ENCODE results near the gene TST. TPM values are rescaled to one million over a fixed set of nuclear protein-coding genes. Genes with fewer than 3 reads are reported as not detected.

Gene TST
- total RNA-seq, 1 donor from 2014 or later: 20.9 TPM

DNA sequence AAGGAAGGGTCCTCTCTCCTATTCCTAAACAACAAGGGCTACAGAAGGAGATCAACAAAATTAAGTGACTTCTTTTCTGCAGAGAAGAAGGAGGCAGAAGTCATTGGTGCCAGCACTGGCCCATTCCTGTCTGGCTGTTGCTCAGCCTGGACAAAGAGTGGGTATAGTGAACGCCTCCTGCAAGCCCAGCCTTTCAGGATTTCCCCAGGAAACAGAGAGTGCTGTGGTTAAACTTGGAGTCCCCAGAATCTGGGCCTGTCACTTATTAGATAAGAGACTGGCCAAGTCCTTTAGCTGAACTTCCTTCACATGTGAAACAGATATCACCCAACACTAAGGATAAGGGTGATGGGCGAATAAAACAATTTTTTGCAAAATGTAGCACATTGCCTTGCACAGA is 10.9 kb downstream of the TST start:
- Histone ChIP-seq H3K27ac (ENCODE audit: low read depth, low read length) (no peak overlapping the region), H3K4me1 (ENCODE audit: control insufficient read depth in 3 of 3, insufficient read depth in 3 of 3, low read length in 3 of 3) (peaks cover 10 to 22% (median 17%) of the 10 kb centered on the region in 3 donors), H3K27me3 (ENCODE audit: control insufficient read depth in 3 of 3, insufficient read depth in 3 of 3, low read length in 3 of 3) (peaks cover 0 to 4% (median 0%) of the 10 kb centered on the region in 3 donors)

GRCh38 chr22:37007651-37008050 is 11.6 kb downstream of the TST start:
- Histone ChIP-seq H3K36me3 (ENCODE audit: control insufficient read depth in 3 of 3, insufficient read depth in 3 of 3, low read length in 3 of 3) (no peaks in the 10 kb centered on the region), H3K27me3 (ENCODE audit: control insufficient read depth in 3 of 3, insufficient read depth in 3 of 3, low read length in 3 of 3) (peaks cover 0 to 6% (median 0%) of the 10 kb centered on the region in 3 donors), H3K4me3 (ENCODE audit: low read length in 3 of 3) (no peak overlapping the region), H3K9me3 (ENCODE audit: control insufficient read depth in 3 of 3, low read length in 3 of 3) (no peaks in the 10 kb centered on the region), H3K4me1 (ENCODE audit: control insufficient read depth in 3 of 3, insufficient read depth in 3 of 3, low read length in 3 of 3) (peaks cover 10 to 22% (median 17%) of the 10 kb centered on the region in 3 donors), H3K27ac (ENCODE audit: low read depth, low read length) (no peak overlapping the region), H3K9ac (ENCODE audit: low read depth in 1 of 3, low read length in 3 of 3) (no peak overlapping the region)

More for the DNA sequence above, 10.9 kb downstream of the TST start:
- H3K9ac ChIP-seq (ENCODE audit: low read depth in 1 of 3, low read length in 3 of 3): no peak overlapping the region
- H3K36me3 ChIP-seq (ENCODE audit: control insufficient read depth in 3 of 3, insufficient read depth in 3 of 3, low read length in 3 of 3): no peaks in the 10 kb centered on the region
- H3K4me3 ChIP-seq (ENCODE audit: low read length in 3 of 3): no peak overlapping the region
- no peaks in the 10 kb centered on the region for H3K9me3 ChIP-seq (ENCODE audit: control insufficient read depth in 3 of 3, low read length in 3 of 3)

- Histone ChIP-seq H3K27me3 (ENCODE audit: control insufficient read depth in 3 of 3, insufficient read depth in 3 of 3, low read length in 3 of 3) (peaks cover 0 to 9% (median 0%) of the 10 kb centered on the region in 3 donors), H3K9ac (ENCODE audit: low read depth in 1 of 3, low read length in 3 of 3) (no peak overlapping the region), H3K9me3 (ENCODE audit: control insufficient read depth in 3 of 3, low read length in 3 of 3) (no peaks in the 10 kb centered on the region), H3K27ac (ENCODE audit: low read depth, low read length) (no peak overlapping the region), H3K4me1 (ENCODE audit: control insufficient read depth in 3 of 3, insufficient read depth in 3 of 3, low read length in 3 of 3) (peaks cover 0 to 2% (median 1%) of the 10 kb centered on the region in 3 donors), H3K36me3 (ENCODE audit: control insufficient read depth in 3 of 3, insufficient read depth in 3 of 3, low read length in 3 of 3) (no peaks in the 10 kb centered on the region), H3K4me3 (ENCODE audit: low read length in 3 of 3) (no peak overlapping the region)
Measured at GRCh38 chr22:37002633-37003032, 16.6 kb downstream of the TST start.

DNA sequence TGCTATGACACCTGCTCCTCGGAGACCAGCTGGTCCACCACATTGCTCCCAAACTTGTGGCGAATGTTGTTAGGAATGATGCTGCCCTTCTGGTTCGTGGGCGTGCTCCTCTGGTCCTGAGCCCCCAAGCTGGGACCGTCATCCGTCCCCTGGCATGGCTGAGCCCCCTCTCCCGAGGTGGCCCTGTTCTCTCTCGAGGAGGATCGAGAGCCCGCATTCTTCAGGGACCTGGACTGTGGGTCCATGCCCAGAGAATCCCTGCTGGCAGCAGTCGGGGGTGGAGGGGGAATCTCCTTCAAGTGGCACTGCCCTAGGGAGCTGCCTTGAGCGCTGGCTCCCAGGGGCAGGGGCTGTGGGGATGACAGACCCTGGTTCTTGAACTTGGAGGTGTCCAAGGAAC is 17.4 kb downstream of the TST start:
- H3K9ac ChIP-seq (ENCODE audit: low read depth in 1 of 3, low read length in 3 of 3): no peak overlapping the region
- no peaks in the 10 kb centered on the region for H3K36me3 ChIP-seq (ENCODE audit: control insufficient read depth in 3 of 3, insufficient read depth in 3 of 3, low read length in 3 of 3)
- no peak overlapping the region for H3K27ac ChIP-seq (ENCODE audit: low read depth, low read length)
- H3K4me3 ChIP-seq (ENCODE audit: low read length in 3 of 3): no peak overlapping the region
- no peaks in the 10 kb centered on the region for H3K4me1 ChIP-seq (ENCODE audit: control insufficient read depth in 3 of 3, insufficient read depth in 3 of 3, low read length in 3 of 3)
- H3K9me3 ChIP-seq (ENCODE audit: control insufficient read depth in 3 of 3, low read length in 3 of 3): no peaks in the 10 kb centered on the region
- peaks cover 0 to 11% (median 0%) of the 10 kb centered on the region in 3 donors for H3K27me3 ChIP-seq (ENCODE audit: control insufficient read depth in 3 of 3, insufficient read depth in 3 of 3, low read length in 3 of 3)

GRCh38 chr22:37000676-37001534 is 18.3 kb downstream of the TST start:
- Histone ChIP-seq H3K27ac (ENCODE audit: low read depth, low read length) (no peak overlapping the region), H3K9ac (ENCODE audit: low read depth in 1 of 3, low read length in 3 of 3) (no peak overlapping the region), H3K36me3 (ENCODE audit: control insufficient read depth in 3 of 3, insufficient read depth in 3 of 3, low read length in 3 of 3) (no peaks in the 10 kb centered on the region), H3K9me3 (ENCODE audit: control insufficient read depth in 3 of 3, low read length in 3 of 3) (no peaks in the 10 kb centered on the region), H3K4me1 (ENCODE audit: control insufficient read depth in 3 of 3, insufficient read depth in 3 of 3, low read length in 3 of 3) (no peaks in the 10 kb centered on the region), H3K4me3 (ENCODE audit: low read length in 3 of 3) (no peak overlapping the region), H3K27me3 (ENCODE audit: control insufficient read depth in 3 of 3, insufficient read depth in 3 of 3, low read length in 3 of 3) (peaks cover 0 to 11% (median 0%) of the 10 kb centered on the region in 3 donors)

- H3K9ac ChIP-seq (ENCODE audit: low read depth in 1 of 3, low read length in 3 of 3): no peak overlapping the region
- no peak overlapping the region for H3K27ac ChIP-seq (ENCODE audit: low read depth, low read length)
- H3K9me3 ChIP-seq (ENCODE audit: control insufficient read depth in 3 of 3, low read length in 3 of 3): no peaks in the 10 kb centered on the region
- peaks cover 0 to 15% (median 0%) of the 10 kb centered on the region in 3 donors for H3K27me3 ChIP-seq (ENCODE audit: control insufficient read depth in 3 of 3, insufficient read depth in 3 of 3, low read length in 3 of 3)
- H3K36me3 ChIP-seq (ENCODE audit: control insufficient read depth in 3 of 3, insufficient read depth in 3 of 3, low read length in 3 of 3): no peaks in the 10 kb centered on the region
- no peak overlapping the region for H3K4me3 ChIP-seq (ENCODE audit: low read length in 3 of 3)
- H3K4me1 ChIP-seq (ENCODE audit: control insufficient read depth in 3 of 3, insufficient read depth in 3 of 3, low read length in 3 of 3): no peaks in the 10 kb centered on the region
Measured at GRCh38 chr22:36999463-36999862, 19.8 kb downstream of the TST start.

DNA sequence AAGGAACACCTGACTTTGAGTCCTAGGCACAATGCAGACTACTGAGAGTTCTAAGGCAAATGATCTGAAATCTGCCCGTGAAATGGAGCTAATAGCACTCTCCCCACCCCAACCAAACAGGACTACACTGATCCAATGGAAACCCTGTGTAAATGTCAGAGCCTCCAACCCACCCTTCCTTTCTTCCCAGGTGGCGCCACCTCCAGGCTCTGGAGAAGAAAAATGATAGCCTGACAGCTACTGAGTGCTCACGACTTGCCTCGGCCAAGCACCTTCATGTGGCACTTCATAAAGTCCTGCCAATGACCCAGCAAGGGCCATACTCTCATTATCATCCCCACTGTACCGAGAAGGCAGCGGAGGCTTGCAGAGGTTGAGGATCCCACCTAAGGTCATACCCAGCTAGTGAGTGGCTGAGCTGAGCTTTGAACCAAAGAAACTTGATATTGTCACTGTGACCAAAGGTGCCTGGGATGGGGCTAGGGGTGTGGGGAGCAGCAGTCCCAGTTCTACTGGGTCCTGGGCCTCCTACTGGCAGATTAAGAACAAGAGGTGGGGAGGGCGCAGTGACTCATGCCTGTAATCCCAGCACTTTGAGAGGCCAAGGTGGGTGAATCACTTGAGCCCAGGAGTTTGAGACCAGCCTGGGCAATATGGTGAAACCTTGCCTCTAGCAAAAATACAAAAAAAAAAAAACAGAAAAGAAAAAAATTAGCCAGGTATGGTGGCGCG is 20.5 kb downstream of the TST start:
- H3K4me1 ChIP-seq (ENCODE audit: control insufficient read depth in 3 of 3, insufficient read depth in 3 of 3, low read length in 3 of 3): no peaks in the 10 kb centered on the region
- H3K27me3 ChIP-seq (ENCODE audit: control insufficient read depth in 3 of 3, insufficient read depth in 3 of 3, low read length in 3 of 3): peaks cover 0 to 14% (median 2%) of the 10 kb centered on the region in 3 donors
- H3K27ac ChIP-seq (ENCODE audit: low read depth, low read length): no peak overlapping the region
- no peaks in the 10 kb centered on the region for H3K36me3 ChIP-seq (ENCODE audit: control insufficient read depth in 3 of 3, insufficient read depth in 3 of 3, low read length in 3 of 3)
- no peaks in the 10 kb centered on the region for H3K9me3 ChIP-seq (ENCODE audit: control insufficient read depth in 3 of 3, low read length in 3 of 3)
- H3K9ac ChIP-seq (ENCODE audit: low read depth in 1 of 3, low read length in 3 of 3): no peak overlapping the region
- no peak overlapping the region for H3K4me3 ChIP-seq (ENCODE audit: low read length in 3 of 3)

- no peaks in the 10 kb centered on the region for H3K36me3 ChIP-seq (ENCODE audit: control insufficient read depth in 3 of 3, insufficient read depth in 3 of 3, low read length in 3 of 3)
- no peak overlapping the region for H3K4me3 ChIP-seq (ENCODE audit: low read length in 3 of 3)
- no peak overlapping the region for H3K27ac ChIP-seq (ENCODE audit: low read depth, low read length)
- H3K9ac ChIP-seq (ENCODE audit: low read depth in 1 of 3, low read length in 3 of 3): no peak overlapping the region
- no peaks in the 10 kb centered on the region for H3K4me1 ChIP-seq (ENCODE audit: control insufficient read depth in 3 of 3, insufficient read depth in 3 of 3, low read length in 3 of 3)
- peaks cover 0 to 9% (median 3%) of the 10 kb centered on the region in 3 donors for H3K27me3 ChIP-seq (ENCODE audit: control insufficient read depth in 3 of 3, insufficient read depth in 3 of 3, low read length in 3 of 3)
- H3K9me3 ChIP-seq (ENCODE audit: control insufficient read depth in 3 of 3, low read length in 3 of 3): no peaks in the 10 kb centered on the region
Measured at GRCh38 chr22:36997746-36998145, 21.5 kb downstream of the TST start.

GRCh38 chr22:36991206-36991605 is 28.0 kb downstream of the TST start:
- no peak overlapping the region for H3K4me3 ChIP-seq (ENCODE audit: low read length in 3 of 3)
- no peak overlapping the region for H3K27ac ChIP-seq (ENCODE audit: low read depth, low read length)
- H3K9me3 ChIP-seq (ENCODE audit: control insufficient read depth in 3 of 3, low read length in 3 of 3): peaks cover under 1 to 2% (median 1%) of the 10 kb centered on the region in 3 donors
- no peaks in the 10 kb centered on the region for H3K36me3 ChIP-seq (ENCODE audit: control insufficient read depth in 3 of 3, insufficient read depth in 3 of 3, low read length in 3 of 3)
- no peaks in the 10 kb centered on the region for H3K4me1 ChIP-seq (ENCODE audit: control insufficient read depth in 3 of 3, insufficient read depth in 3 of 3, low read length in 3 of 3)
- H3K27me3 ChIP-seq (ENCODE audit: control insufficient read depth in 3 of 3, insufficient read depth in 3 of 3, low read length in 3 of 3): peaks cover 21 to 31% (median 28%) of the 10 kb centered on the region in 3 donors
- H3K9ac ChIP-seq (ENCODE audit: low read depth in 1 of 3, low read length in 3 of 3): no peak overlapping the region

DNA sequence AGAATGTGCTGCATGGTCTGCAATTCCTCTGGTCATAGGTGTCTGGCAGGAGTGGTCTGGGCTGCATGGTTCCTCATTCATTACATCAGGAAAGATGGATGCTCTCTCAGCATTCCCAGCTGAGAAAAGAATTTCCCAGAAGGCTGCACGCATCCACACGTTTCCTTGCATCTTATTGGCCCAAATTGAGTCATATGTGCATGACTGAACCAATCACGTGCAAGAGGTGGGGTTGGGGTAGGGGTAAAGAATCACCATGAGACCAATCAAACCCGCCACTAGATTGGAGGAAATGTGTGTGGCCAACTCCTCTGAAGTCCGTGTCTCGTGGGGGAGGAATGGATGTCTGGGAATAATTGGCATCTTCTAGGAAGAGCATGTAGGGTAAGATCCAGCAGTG is 28.8 kb downstream of the TST start:
- Histone ChIP-seq H3K9me3 (ENCODE audit: control insufficient read depth in 3 of 3, low read length in 3 of 3) (peaks cover 5 to 8% (median 6%) of the 10 kb centered on the region in 3 donors), H3K27me3 (ENCODE audit: control insufficient read depth in 3 of 3, insufficient read depth in 3 of 3, low read length in 3 of 3) (peaks cover 21 to 31% (median 28%) of the 10 kb centered on the region in 3 donors), H3K9ac (ENCODE audit: low read depth in 1 of 3, low read length in 3 of 3) (no peak overlapping the region), H3K4me3 (ENCODE audit: low read length in 3 of 3) (no peak overlapping the region), H3K4me1 (ENCODE audit: control insufficient read depth in 3 of 3, insufficient read depth in 3 of 3, low read length in 3 of 3) (no peaks in the 10 kb centered on the region), H3K27ac (ENCODE audit: low read depth, low read length) (no peak overlapping the region), H3K36me3 (ENCODE audit: control insufficient read depth in 3 of 3, insufficient read depth in 3 of 3, low read length in 3 of 3) (no peaks in the 10 kb centered on the region)

Measured in skeletal muscle tissue (tissue), 4 donors.